Kidney (tissue), 14 donors: ENCODE data around the gene AHSG. TPM values are rescaled to one million over a fixed set of nuclear protein-coding genes. Genes with fewer than 3 reads are reported as not detected.

Source experiments
- DNase-seq, 5 donors: peaks; one replicate each; pipeline ENCODE4 v3.0.0-alpha.2; 2013 to 2020
- FAIRE-seq: peaks from 2 replicates; lab custom pipeline; 2012; peaks lifted over from hg19 to GRCh38; lab: Jason Lieb, UNC
- H3K27ac ChIP-seq, 2 donors: one replicate each; pipeline ENCODE4 v1.7.0; 2013; ENCODE audit warnings: low read depth in 2 of 2, low read length in 2 of 2, inconsistent platforms in 1 of 2
- H3K27me3 ChIP-seq: one replicate; pipeline ENCODE4 v1.7.1; 2013; ENCODE audit warnings: low read length, inconsistent platforms; ENCODE audit not compliant: control insufficient read depth, insufficient read depth
- H3K36me3 ChIP-seq, 3 donors: one replicate each; pipeline versions ENCODE4 v1.7.0 to v1.7.1; 2013; ENCODE audit warnings: low read length in 3 of 3, control low read depth in 1 of 3, inconsistent platforms in 1 of 3; ENCODE audit not compliant: insufficient read depth in 3 of 3, control insufficient read depth in 2 of 3
- H3K4me1 ChIP-seq, 3 donors: one replicate each; pipeline versions ENCODE4 v1.7.0 to v1.7.1; 2013; ENCODE audit warnings: low read length in 3 of 3, inconsistent platforms in 1 of 3, low read depth in 1 of 3; ENCODE audit not compliant: control insufficient read depth in 2 of 3, insufficient read depth in 2 of 3
- H3K4me3 ChIP-seq, 3 donors: one replicate each; pipeline versions ENCODE4 v1.7.0 to v1.8.1; 2013; ENCODE audit warnings: low read length in 3 of 3, control low read depth in 1 of 3, inconsistent platforms in 1 of 3
- H3K9ac ChIP-seq, 3 donors: one replicate each; pipeline versions ENCODE4 v1.7.0 to v1.7.1; 2013; ENCODE audit warnings: low read length in 3 of 3, control low read depth in 1 of 3, inconsistent platforms in 1 of 3
- H3K9me3 ChIP-seq, 3 donors: one replicate each; pipeline versions ENCODE4 v1.7.0 to v1.7.1; 2013; ENCODE audit warnings: low read length in 3 of 3, control low read depth in 1 of 3, inconsistent platforms in 1 of 3; ENCODE audit not compliant: control insufficient read depth in 2 of 3, insufficient read depth in 1 of 3
- intact Hi-C: fragments of 100-400 bp; cut with DNase I; formaldehyde crosslinking; loops from one replicate; pipeline ENCODE4 v1.11.1; 2022
- polyA plus RNA-seq: library from polyadenylated mRNA; stranded (reverse); fragments of 350-450 nt; fragmentation: Illumina TruSeq; extraction: RNeasy Lipid Tissue Mini Kit (QIAGEN cat#74804); gene quantifications from one replicate; pipeline ENCODE4 v1.2.3, GENCODE V29; 2014; ENCODE audit warnings: low read depth, low replicate concordance; ENCODE audit not compliant: insufficient read depth
- total RNA-seq: library from RNA; stranded (reverse); fragmentation: NEBNext Ultra II Directional; extraction: Animal tissue kit (Norgen Biotek cat#: 25700); gene quantifications from one replicate; pipeline ENCODE4 v1.2.1, GENCODE V29; 2021
- TF ChIP-seq, protein P1 (sequence below): IDR thresholded peaks from 3 replicates; pipeline ENCODE4 v1.5.1; 2012; ENCODE audit warnings: mild to moderate bottlenecking, moderate library complexity, borderline replicate concordance; ENCODE audit not compliant: insufficient read depth; ENCODE audit errors: extremely low read depth
- donor health status: control.
- donor health status: control.
- donor health status: control.
- donor health status: control.
- donor health status: control.
- donor health status: DM: yes; HTN: yes; CAD: no.
- donor health status: Normal renal cell carcinoma (clear cell type).

The AHSG gene
- total and polyA plus RNA-seq, 2 donors from 2014 or later, result 0.34 TPM; not detected in 1

DNA sequence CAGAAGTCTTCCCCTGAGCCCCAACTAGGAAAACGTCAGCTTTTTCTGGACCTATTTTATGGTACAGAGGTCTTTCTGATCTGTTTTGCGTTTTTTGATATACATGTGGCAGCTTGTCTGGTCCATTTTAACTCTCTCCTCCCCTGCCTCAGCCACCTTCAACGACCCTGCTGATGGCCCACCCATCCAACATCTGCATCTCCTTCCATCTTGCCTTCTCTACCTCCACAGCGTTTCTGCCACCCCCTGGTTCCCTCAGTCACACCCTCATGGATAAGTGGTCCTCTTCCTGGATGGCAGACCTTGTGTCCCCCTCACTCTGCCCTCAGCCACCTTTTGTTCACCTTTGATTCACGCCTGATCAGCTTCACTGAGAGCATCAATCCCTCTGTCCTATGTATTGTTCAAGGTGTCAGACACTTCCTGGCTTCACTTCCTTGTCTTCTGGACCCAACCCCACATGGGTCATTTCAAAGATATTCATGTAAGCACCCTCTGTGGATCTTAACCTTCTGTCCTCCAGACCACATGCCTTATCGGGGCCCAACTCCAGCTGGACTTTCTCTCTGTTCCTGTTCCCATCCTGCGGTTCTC lies 13.5 kb downstream of the AHSG start:
- intact Hi-C loops, result no loop called here
- H3K27ac ChIP-seq, result no peak overlapping the region
- TF ChIP-seq, protein P1, sequence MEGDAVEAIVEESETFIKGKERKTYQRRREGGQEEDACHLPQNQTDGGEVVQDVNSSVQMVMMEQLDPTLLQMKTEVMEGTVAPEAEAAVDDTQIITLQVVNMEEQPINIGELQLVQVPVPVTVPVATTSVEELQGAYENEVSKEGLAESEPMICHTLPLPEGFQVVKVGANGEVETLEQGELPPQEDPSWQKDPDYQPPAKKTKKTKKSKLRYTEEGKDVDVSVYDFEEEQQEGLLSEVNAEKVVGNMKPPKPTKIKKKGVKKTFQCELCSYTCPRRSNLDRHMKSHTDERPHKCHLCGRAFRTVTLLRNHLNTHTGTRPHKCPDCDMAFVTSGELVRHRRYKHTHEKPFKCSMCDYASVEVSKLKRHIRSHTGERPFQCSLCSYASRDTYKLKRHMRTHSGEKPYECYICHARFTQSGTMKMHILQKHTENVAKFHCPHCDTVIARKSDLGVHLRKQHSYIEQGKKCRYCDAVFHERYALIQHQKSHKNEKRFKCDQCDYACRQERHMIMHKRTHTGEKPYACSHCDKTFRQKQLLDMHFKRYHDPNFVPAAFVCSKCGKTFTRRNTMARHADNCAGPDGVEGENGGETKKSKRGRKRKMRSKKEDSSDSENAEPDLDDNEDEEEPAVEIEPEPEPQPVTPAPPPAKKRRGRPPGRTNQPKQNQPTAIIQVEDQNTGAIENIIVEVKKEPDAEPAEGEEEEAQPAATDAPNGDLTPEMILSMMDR, result no peak
- no peak overlapping the region for H3K9ac ChIP-seq
- no peak for DNase-seq
- H3K9me3 ChIP-seq, result no peaks in the 10 kb centered on the region
- FAIRE-seq, result no peak
- no peaks in the 10 kb centered on the region for H3K36me3 ChIP-seq
- no peaks in the 10 kb centered on the region for H3K4me1 ChIP-seq
- H3K4me3 ChIP-seq, result no peak overlapping the region
- no peaks in the 10 kb centered on the region for H3K27me3 ChIP-seq

DNA sequence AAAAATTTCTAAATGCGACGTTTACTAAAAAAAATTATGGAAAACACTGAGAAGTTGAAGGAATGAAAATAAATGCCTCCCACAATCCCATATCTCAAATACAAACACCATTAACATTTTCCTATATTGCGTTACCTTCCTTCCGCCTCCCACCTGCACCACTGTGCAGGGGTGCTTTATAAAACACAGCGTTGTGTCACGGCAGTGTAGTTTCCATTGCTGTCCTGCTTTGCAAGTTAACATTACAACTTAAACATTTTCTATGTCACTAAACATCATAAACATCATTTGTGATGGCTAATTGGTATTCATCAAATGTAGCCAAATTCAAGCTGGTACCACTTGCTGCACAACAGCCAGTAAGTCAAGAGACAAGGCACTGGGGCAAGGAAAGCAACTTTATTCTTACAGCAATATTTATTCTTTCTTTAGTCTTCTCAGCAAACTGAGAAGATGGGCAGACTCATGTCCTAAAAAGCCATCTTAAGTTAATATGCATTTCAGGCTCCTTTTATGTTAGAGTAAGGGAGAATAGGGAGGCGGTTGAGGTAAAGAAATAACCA lies 15.1 kb downstream of the AHSG start:
- H3K4me3 ChIP-seq, result no peak overlapping the region
- no peaks in the 10 kb centered on the region for H3K4me1 ChIP-seq
- H3K9ac ChIP-seq, result no peak overlapping the region
- FAIRE-seq (no peak), DNase-seq (no peak)
- intact Hi-C loops, result no loop called here
- TF ChIP-seq, protein P1, result no peak
- H3K36me3 ChIP-seq, result no peaks in the 10 kb centered on the region
- H3K9me3 ChIP-seq, result no peaks in the 10 kb centered on the region
- H3K27ac ChIP-seq, result no peak overlapping the region
- no peaks in the 10 kb centered on the region for H3K27me3 ChIP-seq

DNA sequence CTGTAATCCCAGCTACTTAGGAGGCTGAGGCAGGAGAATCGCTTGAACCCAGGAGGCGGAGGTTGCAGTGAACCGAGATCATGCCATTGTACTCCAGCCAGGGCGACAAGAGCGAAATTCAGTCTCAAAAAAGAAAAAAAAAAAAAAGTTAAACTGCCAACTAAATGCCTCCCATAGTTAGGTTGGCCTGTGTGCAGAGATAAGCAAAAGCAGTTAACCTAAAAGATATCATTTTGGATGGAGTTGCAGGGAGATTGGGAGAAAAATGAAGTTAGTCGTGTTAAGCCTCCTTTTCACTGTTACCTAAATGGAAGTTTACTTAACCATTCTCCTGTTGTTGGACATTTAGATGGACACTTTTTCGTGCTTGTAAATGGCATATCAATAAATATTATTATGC lies 15.9 kb downstream of the AHSG start:
- H3K4me3 ChIP-seq, result no peak overlapping the region
- no peaks in the 10 kb centered on the region for H3K4me1 ChIP-seq
- intact Hi-C loops, result no loop called here
- H3K9ac ChIP-seq, result no peak overlapping the region
- FAIRE-seq (no peak), DNase-seq (no peak)
- no peaks in the 10 kb centered on the region for H3K9me3 ChIP-seq
- no peaks in the 10 kb centered on the region for H3K36me3 ChIP-seq
- H3K27me3 ChIP-seq, result no peaks in the 10 kb centered on the region
- TF ChIP-seq, protein P1, result no peak
- no peak overlapping the region for H3K27ac ChIP-seq
